ENCODE results near the gene TTC9. TPM values are rescaled to one million over a fixed set of nuclear protein-coding genes. Genes with fewer than 3 reads are reported as not detected.
A peak's percentile ranks its signal among the peaks of the same experiment; 100 is the strongest.

The TTC9 gene
- total RNA-seq, 1 donor from 2014 or later = 14.9 TPM

- Mint-ChIP-seq H3K4me3 (no peak overlapping the region), H3K27ac (peak overlapping the region; percentile 0), H3K4me1 (ENCODE audit: unreplicated experiment) (peaks cover 10% of the 10 kb centered on the region), H3K36me3 (no peaks in the 10 kb centered on the region), H3K9me3 (peaks cover 9% of the 10 kb centered on the region), H3K27me3 (peaks cover 5% of the 10 kb centered on the region)
- no peak for DNase-seq (ENCODE audit: extremely low spot score, unreplicated experiment)
- TF ChIP-seq CTCF (conservative IDR thresholded peaks at IDR 0.05) = no peak
These were observed 63.2 kb downstream of the TTC9 start for GRCh38 chr14:70704960-70705359.

GRCh38 chr14:70706177-70706576 lies 64.5 kb downstream of the TTC9 start:
- H3K27ac Mint-ChIP-seq = peak overlapping the region; percentile 0
- no peak overlapping the region for H3K4me3 Mint-ChIP-seq
- no peak for DNase-seq (ENCODE audit: extremely low spot score, unreplicated experiment)
- no peaks in the 10 kb centered on the region for H3K36me3 Mint-ChIP-seq
- TF ChIP-seq CTCF (conservative IDR thresholded peaks at IDR 0.05) = no peak
- H3K9me3 Mint-ChIP-seq = peaks cover 9% of the 10 kb centered on the region
- H3K27me3 Mint-ChIP-seq = peaks cover 5% of the 10 kb centered on the region
- H3K4me1 Mint-ChIP-seq (ENCODE audit: unreplicated experiment) = peaks cover 13% of the 10 kb centered on the region

- H3K4me1 Mint-ChIP-seq (ENCODE audit: unreplicated experiment) = peaks cover 13% of the 10 kb centered on the region
These were observed 65.7 kb downstream of the TTC9 start for GRCh38 chr14:70707138-70708038.

GRCh38 chr14:70708717-70709570 lies 67.2 kb downstream of the TTC9 start:
- Mint-ChIP-seq H3K27me3 (peaks cover 5% of the 10 kb centered on the region), H3K4me3 (no peak overlapping the region), H3K36me3 (no peaks in the 10 kb centered on the region), H3K9me3 (peaks cover 9% of the 10 kb centered on the region), H3K4me1 (ENCODE audit: unreplicated experiment) (peaks cover 19% of the 10 kb centered on the region), H3K27ac (peak overlapping the region; percentile 12)
- TF ChIP-seq CTCF (conservative IDR thresholded peaks at IDR 0.05) = no peak
- no peak for DNase-seq (ENCODE audit: extremely low spot score, unreplicated experiment)

More at GRCh38 chr14:70707138-70708038, 65.7 kb downstream of the TTC9 start:
- Mint-ChIP-seq H3K27ac (peak overlapping the region; percentile 82), H3K36me3 (no peaks in the 10 kb centered on the region), H3K9me3 (peaks cover 9% of the 10 kb centered on the region), H3K4me3 (no peak overlapping the region), H3K27me3 (peaks cover 5% of the 10 kb centered on the region)
- DNase-seq (ENCODE audit: extremely low spot score, unreplicated experiment) = no peak
- TF ChIP-seq CTCF (conservative IDR thresholded peaks at IDR 0.05) = no peak

GRCh38 chr14:70709726-70710382 lies 68.1 kb downstream of the TTC9 start:
- H3K4me1 Mint-ChIP-seq (ENCODE audit: unreplicated experiment) = peaks cover 21% of the 10 kb centered on the region
- no peaks in the 10 kb centered on the region for H3K36me3 Mint-ChIP-seq
- H3K4me3 Mint-ChIP-seq = no peak overlapping the region
- no peak for DNase-seq (ENCODE audit: extremely low spot score, unreplicated experiment)
- no peak for TF ChIP-seq CTCF (conservative IDR thresholded peaks at IDR 0.05)
- H3K9me3 Mint-ChIP-seq = peaks cover 9% of the 10 kb centered on the region
- H3K27me3 Mint-ChIP-seq = peaks cover 5% of the 10 kb centered on the region
- peak overlapping the region; percentile 63 for H3K27ac Mint-ChIP-seq
